Trophoblast cell (in vitro differentiated cells and primary cell): ENCODE measurements around the gene URB1.

Experiments
- DNase-seq, 2 donors: peaks; one replicate each; pipeline ENCODE4 v3.0.0-alpha.2; 2016
- H2AFZ ChIP-seq: 2 replicates; pipeline ENCODE4 v1.6.1; 2013; ENCODE audit warnings: low read length, moderate library complexity, mild to moderate bottlenecking; ENCODE audit not compliant: insufficient read depth, poor library complexity
- H2AK5ac ChIP-seq: 2 replicates; pipeline ENCODE4 v1.6.1; 2013; ENCODE audit warnings: mild to moderate bottlenecking, low read length
- H2BK120ac ChIP-seq: 2 replicates; pipeline ENCODE4 v1.6.1; 2013; ENCODE audit warnings: low read length, mild to moderate bottlenecking, moderate library complexity; ENCODE audit not compliant: insufficient read depth, poor library complexity
- H2BK12ac ChIP-seq: 2 replicates; pipeline ENCODE4 v1.6.1; 2013; ENCODE audit warnings: mild to moderate bottlenecking, low read length, moderate library complexity
- H2BK5ac ChIP-seq: 2 replicates; pipeline ENCODE4 v1.6.1; 2013; ENCODE audit warnings: low read length, low read depth, moderate library complexity, mild to moderate bottlenecking; ENCODE audit not compliant: poor library complexity
- H3K14ac ChIP-seq: 2 replicates; pipeline ENCODE4 v1.6.1; 2013; ENCODE audit warnings: mild to moderate bottlenecking, low read length
- H3K18ac ChIP-seq: 2 replicates; pipeline ENCODE4 v1.6.1; 2013; ENCODE audit warnings: mild to moderate bottlenecking, low read length
- H3K23ac ChIP-seq: 2 replicates; pipeline ENCODE4 v1.6.1; 2013; ENCODE audit warnings: low read length
- H3K27ac ChIP-seq: 2 replicates; pipeline ENCODE4 v1.5.1; 2013; ENCODE audit warnings: low read depth, mild to moderate bottlenecking, inconsistent platforms, low read length, moderate library complexity
- H3K27me3 ChIP-seq: 2 replicates; pipeline ENCODE4 v1.6.1; 2013; ENCODE audit warnings: inconsistent platforms, mild to moderate bottlenecking, low read length, moderate library complexity; ENCODE audit not compliant: insufficient read depth
- H3K36me3 ChIP-seq, 2 experiments: 1 replicate in 1 of 2; 2 replicates in 1 of 2; pipeline ENCODE4 v1.6.1; 2013; ENCODE audit warnings: low read length in 2 of 2, mild to moderate bottlenecking in 2 of 2, moderate library complexity in 1 of 2; ENCODE audit not compliant: insufficient read depth in 2 of 2, control insufficient read depth in 1 of 2
- H3K4ac ChIP-seq: 2 replicates; pipeline ENCODE4 v1.6.1; 2013; ENCODE audit warnings: low read depth, mild to moderate bottlenecking, low read length, moderate library complexity
- H3K4me1 ChIP-seq, 2 experiments: 1 replicate in 1 of 2; 2 replicates in 1 of 2; pipeline ENCODE4 v1.6.1; 2013; ENCODE audit warnings: low read length in 2 of 2, mild to moderate bottlenecking in 2 of 2, moderate library complexity in 1 of 2; ENCODE audit not compliant: insufficient read depth in 2 of 2, control insufficient read depth in 1 of 2
- H3K4me2 ChIP-seq: 2 replicates; pipeline ENCODE4 v1.6.1; 2013; ENCODE audit warnings: inconsistent platforms, mild to moderate bottlenecking, low read length, moderate library complexity
- H3K4me3 ChIP-seq: 2 replicates; pipeline ENCODE4 v1.5.1; 2013; ENCODE audit warnings: mild to moderate bottlenecking, low read depth, low read length, inconsistent platforms
- H3K79me1 ChIP-seq: one replicate; pipeline ENCODE4 v1.6.1; 2013; ENCODE audit warnings: low read length
- H3K79me2 ChIP-seq: 2 replicates; pipeline ENCODE4 v1.6.1; 2013; ENCODE audit warnings: low read length, mild to moderate bottlenecking; ENCODE audit not compliant: control insufficient read depth, insufficient read depth, poor library complexity
- H3K9ac ChIP-seq: 2 replicates; pipeline ENCODE4 v1.6.1; 2013; ENCODE audit warnings: mild to moderate bottlenecking, low read length
- H3K9me3 ChIP-seq: 2 replicates; pipeline ENCODE4 v1.6.1; 2013; ENCODE audit warnings: low read depth, mild to moderate bottlenecking, control low read depth, inconsistent platforms, low read length; ENCODE audit not compliant: insufficient read depth
- H4K12ac ChIP-seq: 2 replicates; pipeline ENCODE4 v1.6.1; 2013; ENCODE audit warnings: low read depth, mild to moderate bottlenecking, low read length, moderate library complexity
- H4K8ac ChIP-seq: 2 replicates; pipeline ENCODE4 v1.6.1; 2013; ENCODE audit warnings: low read depth, mild to moderate bottlenecking, low read length, moderate library complexity
- H4K91ac ChIP-seq: one replicate; pipeline ENCODE4 v1.6.1; 2013; ENCODE audit warnings: low read depth, mild to moderate bottlenecking, low read length, moderate library complexity
- WGBS: extraction: QIAGEN DNeasy Blood & Tissue Kit; methylation state at CpG from one replicate; pipeline ENCODE4 v1.1.7; 2013; ENCODE audit warnings: missing lambda C conversion rate; ENCODE audit not compliant: insufficient read length, insufficient coverage; ENCODE audit errors: extremely low coverage; 5-methylcytosine and 5-hydroxymethylcytosine counted together

Gene URB1

GRCh38 chr21:32427958-32428623 lies 35.3 kb upstream of the URB1 start:
- Histone ChIP-seq H4K8ac (no peak overlapping the region), H3K79me2 (no peaks in the 10 kb centered on the region), H2BK5ac (no peak overlapping the region), H3K4me3 (no peak overlapping the region), H2AFZ (no peak overlapping the region), H4K12ac (no peak overlapping the region), H4K91ac (no peak overlapping the region), H2BK120ac (no peak overlapping the region), H3K9me3 (peaks cover 2% of the 10 kb centered on the region), H3K9ac (no peak overlapping the region), H3K27me3 (no peaks in the 10 kb centered on the region), H3K18ac (no peak overlapping the region), H3K23ac (no peak overlapping the region), H2BK12ac (no peak overlapping the region), H3K4me2 (no peak overlapping the region), H3K79me1 (no peaks in the 10 kb centered on the region), H3K27ac (no peak overlapping the region), H3K4ac (no peak overlapping the region), H3K4me1 (no peaks in the 10 kb centered on the region), H3K14ac (no peak overlapping the region), H3K36me3 (no peaks in the 10 kb centered on the region), H2AK5ac (no peak overlapping the region)
- WGBS, result no CpG with 5 or more reads among the region's 10 CpGs
- peak; percentile 49 to 56 for DNase-seq

- H3K4me3 ChIP-seq, result no peak overlapping the region
- H3K9me3 ChIP-seq, result peaks cover 2% of the 10 kb centered on the region
- H3K4me2 ChIP-seq, result no peak overlapping the region
- H4K12ac ChIP-seq, result no peak overlapping the region
- no peak overlapping the region for H3K4ac ChIP-seq
- H3K23ac ChIP-seq, result no peak overlapping the region
- no peak overlapping the region for H4K8ac ChIP-seq
- no peak overlapping the region for H2AFZ ChIP-seq
- H3K9ac ChIP-seq, result no peak overlapping the region
- no peak overlapping the region for H2BK120ac ChIP-seq
- H2AK5ac ChIP-seq, result no peak overlapping the region
- H3K18ac ChIP-seq, result no peak overlapping the region
- H3K4me1 ChIP-seq, result no peaks in the 10 kb centered on the region
- H3K27me3 ChIP-seq, result no peaks in the 10 kb centered on the region
- H3K79me1 ChIP-seq, result no peaks in the 10 kb centered on the region
- WGBS, result no CpG with 5 or more reads among the region's 6 CpGs
- no peak overlapping the region for H4K91ac ChIP-seq
- H3K36me3 ChIP-seq, result no peaks in the 10 kb centered on the region
- no peak overlapping the region for H2BK12ac ChIP-seq
- H3K14ac ChIP-seq, result no peak overlapping the region
- DNase-seq, result peak in 1 of 2 donors; percentile 26
- H3K79me2 ChIP-seq, result no peaks in the 10 kb centered on the region
- H2BK5ac ChIP-seq, result no peak overlapping the region
- no peak overlapping the region for H3K27ac ChIP-seq
Observed at GRCh38 chr21:32426592-32427051, 33.8 kb upstream of the URB1 start.

DNA sequence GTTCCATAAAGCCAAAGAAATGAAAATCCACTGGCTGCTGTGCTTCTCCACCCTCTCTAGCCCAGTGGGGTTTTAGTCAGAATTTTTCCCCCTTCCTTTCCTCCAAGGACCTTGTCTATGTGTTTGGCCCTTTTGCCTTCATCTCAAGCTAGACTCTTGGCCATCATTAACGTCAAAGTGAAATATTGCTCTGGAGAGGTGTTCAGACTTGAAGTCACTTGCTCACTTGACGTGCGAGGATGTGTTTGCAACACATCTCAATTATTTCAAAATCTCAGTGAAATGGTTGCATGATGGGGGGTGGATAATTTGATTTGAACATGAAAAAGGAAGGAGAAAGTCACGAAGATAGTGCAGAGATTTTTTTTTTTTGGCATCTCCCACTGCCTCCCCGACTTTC lies 33.3 kb upstream of the URB1 start:
- Histone ChIP-seq H3K23ac (no peak overlapping the region), H3K9ac (no peak overlapping the region), H3K27me3 (no peaks in the 10 kb centered on the region), H2BK5ac (no peak overlapping the region), H3K27ac (no peak overlapping the region), H3K4me2 (no peak overlapping the region), H4K12ac (no peak overlapping the region), H3K9me3 (peaks cover 2% of the 10 kb centered on the region), H3K4me1 (no peaks in the 10 kb centered on the region), H4K91ac (no peak overlapping the region), H3K79me1 (no peaks in the 10 kb centered on the region), H2AFZ (no peak overlapping the region), H3K4me3 (no peak overlapping the region), H2AK5ac (no peak overlapping the region), H3K4ac (no peak overlapping the region), H3K36me3 (no peaks in the 10 kb centered on the region), H3K79me2 (no peaks in the 10 kb centered on the region), H3K18ac (no peak overlapping the region), H3K14ac (no peak overlapping the region), H2BK120ac (no peak overlapping the region), H4K8ac (no peak overlapping the region), H2BK12ac (no peak overlapping the region)
- no CpG with 5 or more reads among the region's 5 CpGs for WGBS
- no peak for DNase-seq

DNA sequence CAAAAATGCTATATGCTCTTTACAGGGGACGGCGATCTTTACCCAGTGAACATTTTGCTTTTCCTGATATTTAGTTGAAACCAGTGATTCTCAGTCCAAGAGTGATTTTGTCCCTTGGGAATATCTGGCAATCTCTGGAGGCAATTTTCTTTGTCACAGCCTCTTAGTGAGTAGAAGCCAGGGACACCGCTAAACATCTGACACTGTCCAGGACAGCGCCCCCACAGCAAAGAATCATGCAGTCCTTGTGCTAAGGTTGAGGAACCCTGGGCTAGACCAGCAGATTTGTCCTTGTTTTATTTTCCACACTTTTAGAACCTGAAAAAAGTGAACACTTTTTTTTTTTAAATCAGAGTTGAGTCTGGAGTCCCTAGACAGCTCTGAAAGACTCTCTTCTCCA lies 32.8 kb upstream of the URB1 start:
- H2AFZ ChIP-seq, result no peak overlapping the region
- no peak overlapping the region for H4K91ac ChIP-seq
- WGBS, result no CpG with 5 or more reads among the region's 4 CpGs
- no peak overlapping the region for H2BK120ac ChIP-seq
- peaks cover 2% of the 10 kb centered on the region for H3K9me3 ChIP-seq
- H3K23ac ChIP-seq, result no peak overlapping the region
- no peak overlapping the region for H3K4me3 ChIP-seq
- no peak overlapping the region for H3K9ac ChIP-seq
- no peak overlapping the region for H3K4me2 ChIP-seq
- no peak for DNase-seq
- H3K4ac ChIP-seq, result no peak overlapping the region
- no peak overlapping the region for H3K14ac ChIP-seq
- no peak overlapping the region for H4K12ac ChIP-seq
- no peak overlapping the region for H2BK12ac ChIP-seq
- H3K27ac ChIP-seq, result no peak overlapping the region
- H3K36me3 ChIP-seq, result no peaks in the 10 kb centered on the region
- H2BK5ac ChIP-seq, result no peak overlapping the region
- H3K79me2 ChIP-seq, result no peaks in the 10 kb centered on the region
- H4K8ac ChIP-seq, result no peak overlapping the region
- no peaks in the 10 kb centered on the region for H3K4me1 ChIP-seq
- no peaks in the 10 kb centered on the region for H3K79me1 ChIP-seq
- no peak overlapping the region for H3K18ac ChIP-seq
- H2AK5ac ChIP-seq, result no peak overlapping the region
- H3K27me3 ChIP-seq, result no peaks in the 10 kb centered on the region
